Astrocyte (in vitro differentiated cells and primary cell): ENCODE data around the gene ARHGAP24. TPM values are rescaled to one million over a fixed set of nuclear protein-coding genes. Genes with fewer than 3 reads are reported as not detected.

Experiments
- DNase-seq: peaks from one replicate; pipeline ENCODE4 v3.0.0-alpha.2; 2010; ENCODE audit warnings: low read depth
- FAIRE-seq: peaks from 2 replicates; lab custom pipeline; 2011; peaks lifted over from hg19 to GRCh38; lab: Jason Lieb, UNC
- H2AFZ ChIP-seq: 2 replicates; pipeline ENCODE4 v1.6.0; 2012; ENCODE audit warnings: low read depth, low read length, inconsistent platforms
- H3K27ac ChIP-seq: 2 replicates; pipeline ENCODE4 v1.5.1; 2011; ENCODE audit warnings: low read depth, low read length, inconsistent platforms
- H3K27me3 ChIP-seq: 2 replicates; pipeline ENCODE4 v1.6.0; 2011; ENCODE audit warnings: low read length, inconsistent platforms; ENCODE audit not compliant: insufficient read depth
- H3K36me3 ChIP-seq: 2 replicates; pipeline ENCODE4 v1.5.1; 2011; ENCODE audit warnings: low read length, inconsistent platforms; ENCODE audit not compliant: insufficient read depth
- H3K4me1 ChIP-seq: 2 replicates; pipeline ENCODE4 v1.5.1; 2011; ENCODE audit warnings: low read length, inconsistent platforms; ENCODE audit not compliant: insufficient read depth
- H3K4me2 ChIP-seq: 2 replicates; pipeline ENCODE4 v1.6.0; 2012; ENCODE audit warnings: low read length, inconsistent platforms
- H3K4me3 ChIP-seq: 2 replicates; pipeline ENCODE4 v1.5.1; 2011; ENCODE audit warnings: low read depth, mild to moderate bottlenecking, low read length, inconsistent platforms; ENCODE audit not compliant: insufficient read depth
- H3K79me2 ChIP-seq: 2 replicates; pipeline ENCODE4 v1.6.0; 2012; ENCODE audit warnings: mild to moderate bottlenecking, low read length, inconsistent platforms; ENCODE audit not compliant: insufficient read depth
- H3K9ac ChIP-seq: 2 replicates; pipeline ENCODE4 v1.6.0; 2012; ENCODE audit warnings: mild to moderate bottlenecking, low read length, inconsistent platforms
- H3K9me3 ChIP-seq: 2 replicates; pipeline ENCODE4 v1.5.1; 2012; ENCODE audit warnings: low read depth, mild to moderate bottlenecking, low read length, inconsistent platforms; ENCODE audit not compliant: insufficient read depth
- H4K20me1 ChIP-seq: 2 replicates; pipeline ENCODE4 v1.6.0; 2012; ENCODE audit warnings: low read length, inconsistent platforms; ENCODE audit not compliant: insufficient read depth
- H3K27ac Mint-ChIP-seq: one replicate; pipeline ENCODE4 v1.8.0; 2021; ENCODE audit warnings: mild to moderate bottlenecking, mixed read lengths; ENCODE audit not compliant: unreplicated experiment
- H3K27me3 Mint-ChIP-seq: one replicate; pipeline ENCODE4 v1.8.0; 2021; ENCODE audit warnings: low read depth, mixed read lengths; ENCODE audit not compliant: unreplicated experiment
- H3K36me3 Mint-ChIP-seq: one replicate; pipeline ENCODE4 v1.8.0; 2021; ENCODE audit warnings: low read depth, mixed read lengths; ENCODE audit not compliant: unreplicated experiment
- H3K4me1 Mint-ChIP-seq: one replicate; pipeline ENCODE4 v1.8.0; 2021; ENCODE audit warnings: low read depth, mixed read lengths; ENCODE audit not compliant: unreplicated experiment
- H3K4me3 Mint-ChIP-seq: one replicate; pipeline ENCODE4 v1.8.0; 2021; ENCODE audit warnings: mild to moderate bottlenecking, moderate library complexity, mixed read lengths; ENCODE audit not compliant: unreplicated experiment
- H3K9me3 Mint-ChIP-seq: one replicate; pipeline ENCODE4 v1.8.0; 2021; ENCODE audit warnings: mild to moderate bottlenecking, mixed read lengths; ENCODE audit not compliant: unreplicated experiment
- EZH2 ChIP-seq: IDR thresholded peaks from 2 replicates; pipeline ENCODE4 v1.6.1; 2012; ENCODE audit warnings: mild to moderate bottlenecking, low read length, inconsistent platforms; ENCODE audit not compliant: insufficient read depth
- total RNA-seq: library from RNA; stranded (reverse); gene quantifications from 2 replicates; pipeline ENCODE4 v1.2.1, GENCODE V29; 2021
- TF ChIP-seq, protein P1 (sequence below): IDR thresholded peaks from 2 replicates; pipeline ENCODE4 v1.5.1; 2011; ENCODE audit warnings: low read depth, mild to moderate bottlenecking, inconsistent platforms, low read length, moderate library complexity; ENCODE audit not compliant: insufficient read depth

The ARHGAP24 gene
- total RNA-seq, 1 donor from 2014 or later: 2.1 TPM

GRCh38 chr4:85929961-85930665 is 455.2 kb downstream of the ARHGAP24 start:
- Histone ChIP-seq H2AFZ (no peak overlapping the region), H3K27me3 (no peaks in the 10 kb centered on the region), H3K9ac (no peak overlapping the region), H3K27ac (no peak overlapping the region), H3K4me2 (peak overlapping the region; percentile 65), H3K79me2 (no peaks in the 10 kb centered on the region), H3K36me3 (no peaks in the 10 kb centered on the region), H3K9me3 (no peaks in the 10 kb centered on the region), H3K4me3 (no peak overlapping the region), H4K20me1 (peaks cover 14% of the 10 kb centered on the region), H3K4me1 (peaks cover 11% of the 10 kb centered on the region)
- H3K27ac Mint-ChIP-seq: no peak overlapping the region
- H3K4me3 Mint-ChIP-seq: peak overlapping the region; percentile 40
- no peaks in the 10 kb centered on the region for H3K27me3 Mint-ChIP-seq
- TF ChIP-seq, protein P1, sequence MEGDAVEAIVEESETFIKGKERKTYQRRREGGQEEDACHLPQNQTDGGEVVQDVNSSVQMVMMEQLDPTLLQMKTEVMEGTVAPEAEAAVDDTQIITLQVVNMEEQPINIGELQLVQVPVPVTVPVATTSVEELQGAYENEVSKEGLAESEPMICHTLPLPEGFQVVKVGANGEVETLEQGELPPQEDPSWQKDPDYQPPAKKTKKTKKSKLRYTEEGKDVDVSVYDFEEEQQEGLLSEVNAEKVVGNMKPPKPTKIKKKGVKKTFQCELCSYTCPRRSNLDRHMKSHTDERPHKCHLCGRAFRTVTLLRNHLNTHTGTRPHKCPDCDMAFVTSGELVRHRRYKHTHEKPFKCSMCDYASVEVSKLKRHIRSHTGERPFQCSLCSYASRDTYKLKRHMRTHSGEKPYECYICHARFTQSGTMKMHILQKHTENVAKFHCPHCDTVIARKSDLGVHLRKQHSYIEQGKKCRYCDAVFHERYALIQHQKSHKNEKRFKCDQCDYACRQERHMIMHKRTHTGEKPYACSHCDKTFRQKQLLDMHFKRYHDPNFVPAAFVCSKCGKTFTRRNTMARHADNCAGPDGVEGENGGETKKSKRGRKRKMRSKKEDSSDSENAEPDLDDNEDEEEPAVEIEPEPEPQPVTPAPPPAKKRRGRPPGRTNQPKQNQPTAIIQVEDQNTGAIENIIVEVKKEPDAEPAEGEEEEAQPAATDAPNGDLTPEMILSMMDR: no peak
- TF ChIP-seq EZH2: no peak
- no peak for DNase-seq
- no peaks in the 10 kb centered on the region for H3K36me3 Mint-ChIP-seq
- no peaks in the 10 kb centered on the region for H3K9me3 Mint-ChIP-seq
- no peak for FAIRE-seq
- H3K4me1 Mint-ChIP-seq: peaks cover 25% of the 10 kb centered on the region

- H3K9me3 ChIP-seq: no peaks in the 10 kb centered on the region
- no peak overlapping the region for H3K27ac ChIP-seq
- TF ChIP-seq, protein P1: no peak
- no peak for TF ChIP-seq EZH2
- no peak overlapping the region for H3K27ac Mint-ChIP-seq
- peaks cover 11% of the 10 kb centered on the region for H3K4me1 ChIP-seq
- no peak overlapping the region for H3K4me3 ChIP-seq
- no peaks in the 10 kb centered on the region for H3K36me3 Mint-ChIP-seq
- H3K4me1 Mint-ChIP-seq: peaks cover 25% of the 10 kb centered on the region
- H3K27me3 Mint-ChIP-seq: no peaks in the 10 kb centered on the region
- H3K4me3 Mint-ChIP-seq: no peak overlapping the region
- H3K36me3 ChIP-seq: no peaks in the 10 kb centered on the region
- H4K20me1 ChIP-seq: peaks cover 14% of the 10 kb centered on the region
- DNase-seq: peak; percentile 69
- H3K4me2 ChIP-seq: peak overlapping the region; percentile 72
- H2AFZ ChIP-seq: peak overlapping the region; percentile 54
- no peak overlapping the region for H3K9ac ChIP-seq
- no peaks in the 10 kb centered on the region for H3K79me2 ChIP-seq
- FAIRE-seq: no peak
- H3K9me3 Mint-ChIP-seq: no peaks in the 10 kb centered on the region
- no peaks in the 10 kb centered on the region for H3K27me3 ChIP-seq
Measured at GRCh38 chr4:85932500-85933290, 457.7 kb downstream of the ARHGAP24 start.
